Mucosa of rectum (tissue), 2 donors: Measurements from ENCODE around the gene AWAT2.

Source experiments
- H3K27ac ChIP-seq, 2 donors: one replicate each; pipeline ENCODE4 v1.7.0; 2013; ENCODE audit warnings: inconsistent platforms in 2 of 2, low read depth in 2 of 2, low read length in 2 of 2
- H3K27me3 ChIP-seq, 2 donors: one replicate each; pipeline ENCODE4 v1.7.0; 2013; ENCODE audit warnings: low read length in 2 of 2; ENCODE audit not compliant: control insufficient read depth in 2 of 2, insufficient read depth in 2 of 2
- H3K36me3 ChIP-seq, 2 donors: one replicate each; pipeline ENCODE4 v1.7.0; 2013; ENCODE audit warnings: low read length in 2 of 2; ENCODE audit not compliant: control insufficient read depth in 2 of 2, insufficient read depth in 2 of 2
- H3K4me1 ChIP-seq, 2 donors: one replicate each; pipeline ENCODE4 v1.7.0; 2013; ENCODE audit warnings: low read length in 2 of 2, mild to moderate bottlenecking in 1 of 2; ENCODE audit not compliant: control insufficient read depth in 2 of 2, insufficient read depth in 2 of 2
- H3K4me3 ChIP-seq, 2 donors: one replicate each; pipeline ENCODE4 v1.7.0; 2013; ENCODE audit warnings: low read length in 2 of 2
- H3K9ac ChIP-seq, 2 donors: one replicate each; pipeline ENCODE4 v1.7.0; 2013; ENCODE audit warnings: low read length in 2 of 2, low read depth in 1 of 2, mild to moderate bottlenecking in 1 of 2
- H3K9me3 ChIP-seq, 2 donors: one replicate each; pipeline ENCODE4 v1.7.0; 2013; ENCODE audit warnings: low read length in 2 of 2; ENCODE audit not compliant: control insufficient read depth in 2 of 2
- donor health status: healthy.
- donor health status: Normal muscosa, but diverticular disease.

Gene AWAT2

GRCh38 chrX:70026851-70027200 lies 22.9 kb downstream of the AWAT2 start:
- Histone ChIP-seq H3K9ac (no peak overlapping the region), H3K4me3 (no peak overlapping the region), H3K4me1 (no peaks in the 10 kb centered on the region), H3K36me3 (no peaks in the 10 kb centered on the region), H3K27ac (no peak overlapping the region), H3K9me3 (no peaks in the 10 kb centered on the region), H3K27me3 (peaks cover 5 to 14% of the 10 kb centered on the region in 2 donors)

GRCh38 chrX:70026112-70026850 lies 23.5 kb downstream of the AWAT2 start:
- no peaks in the 10 kb centered on the region for H3K9me3 ChIP-seq

DNA sequence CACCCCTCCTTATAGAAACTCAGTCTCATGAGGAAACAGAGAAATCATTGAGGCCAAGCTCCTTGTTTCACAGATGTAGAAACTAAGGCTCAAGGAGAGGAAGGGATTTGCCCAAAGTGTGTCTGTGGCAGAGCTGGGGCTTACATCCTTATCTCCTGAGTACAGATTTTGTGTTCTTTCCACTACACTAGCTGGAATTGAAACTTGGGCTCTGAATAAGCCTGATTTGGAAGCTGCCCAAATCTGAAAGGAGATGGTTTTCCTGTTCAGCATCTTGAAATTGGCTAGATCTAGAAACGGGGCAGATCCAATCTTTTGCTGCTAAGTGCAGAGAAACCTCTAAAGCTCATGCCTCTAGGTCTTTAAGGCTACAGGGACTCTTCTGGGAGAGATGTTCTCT lies 24.3 kb downstream of the AWAT2 start:
- H3K4me3 ChIP-seq = no peak overlapping the region
- no peaks in the 10 kb centered on the region for H3K36me3 ChIP-seq
- H3K4me1 ChIP-seq = no peaks in the 10 kb centered on the region
- no peak overlapping the region for H3K27ac ChIP-seq
- H3K9me3 ChIP-seq = no peaks in the 10 kb centered on the region
- peaks cover 5 to 8% of the 10 kb centered on the region in 2 donors for H3K27me3 ChIP-seq
- no peak overlapping the region for H3K9ac ChIP-seq

More at GRCh38 chrX:70026112-70026850, 23.5 kb downstream of the AWAT2 start:
- H3K27ac ChIP-seq = no peak overlapping the region
- H3K4me3 ChIP-seq = no peak overlapping the region
- no peaks in the 10 kb centered on the region for H3K4me1 ChIP-seq
- H3K9ac ChIP-seq = no peak overlapping the region
- H3K36me3 ChIP-seq = no peaks in the 10 kb centered on the region
- peaks cover 5 to 9% of the 10 kb centered on the region in 2 donors for H3K27me3 ChIP-seq

- Histone ChIP-seq H3K36me3 (no peaks in the 10 kb centered on the region), H3K9ac (no peak overlapping the region), H3K4me3 (no peak overlapping the region), H3K4me1 (no peaks in the 10 kb centered on the region), H3K27me3 (peaks cover 4 to 5% of the 10 kb centered on the region in 2 donors), H3K27ac (no peak overlapping the region), H3K9me3 (no peaks in the 10 kb centered on the region)
Measured at GRCh38 chrX:70022616-70023015, 27.1 kb downstream of the AWAT2 start.

DNA sequence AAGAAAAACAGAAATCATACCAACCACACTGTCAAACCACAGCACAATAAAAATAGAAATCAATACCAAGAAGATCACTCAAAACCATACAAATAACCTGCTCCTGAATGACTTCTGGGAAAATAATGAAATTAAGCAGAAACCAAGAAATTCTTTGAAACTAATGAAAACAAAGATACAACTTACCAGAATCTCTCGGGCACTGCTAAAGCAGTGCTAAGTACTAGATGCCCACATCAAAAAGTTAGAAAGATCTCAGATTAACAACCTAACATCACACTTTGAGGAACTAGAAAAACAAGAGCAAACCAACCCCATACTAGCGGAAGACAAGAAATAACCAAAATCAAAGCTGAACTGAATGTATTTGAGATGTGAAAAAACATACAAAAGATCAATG lies 33.2 kb downstream of the AWAT2 start:
- Histone ChIP-seq H3K9me3 (no peaks in the 10 kb centered on the region), H3K27ac (no peak overlapping the region), H3K4me1 (peaks cover 0 to 3% of the 10 kb centered on the region in 2 donors), H3K36me3 (no peaks in the 10 kb centered on the region), H3K4me3 (no peak overlapping the region), H3K9ac (no peak overlapping the region), H3K27me3 (peaks cover 0 to 11% of the 10 kb centered on the region in 2 donors)

GRCh38 chrX:70013466-70014381 lies 36.0 kb downstream of the AWAT2 start:
- Histone ChIP-seq H3K36me3 (no peaks in the 10 kb centered on the region), H3K4me3 (no peak overlapping the region), H3K27ac (no peak overlapping the region), H3K9ac (no peak overlapping the region), H3K4me1 (peaks cover 0 to 3% of the 10 kb centered on the region in 2 donors), H3K27me3 (peaks cover 0 to 11% of the 10 kb centered on the region in 2 donors), H3K9me3 (no peaks in the 10 kb centered on the region)

GRCh38 chrX:70012756-70013155 lies 37.0 kb downstream of the AWAT2 start:
- H3K4me1 ChIP-seq = peaks cover 0 to 3% of the 10 kb centered on the region in 2 donors
- H3K4me3 ChIP-seq = no peak overlapping the region
- no peaks in the 10 kb centered on the region for H3K36me3 ChIP-seq
- peaks cover 0 to 11% of the 10 kb centered on the region in 2 donors for H3K27me3 ChIP-seq
- H3K9ac ChIP-seq = no peak overlapping the region
- no peaks in the 10 kb centered on the region for H3K9me3 ChIP-seq
- H3K27ac ChIP-seq = no peak overlapping the region

GRCh38 chrX:70009970-70010369 lies 39.8 kb downstream of the AWAT2 start:
- Histone ChIP-seq H3K27me3 (peaks cover 0 to 11% of the 10 kb centered on the region in 2 donors), H3K4me1 (peaks cover 0 to 3% of the 10 kb centered on the region in 2 donors), H3K9me3 (no peaks in the 10 kb centered on the region), H3K9ac (no peak overlapping the region), H3K27ac (no peak overlapping the region), H3K4me3 (no peak overlapping the region), H3K36me3 (no peaks in the 10 kb centered on the region)

GRCh38 chrX:70009049-70009448 lies 40.7 kb downstream of the AWAT2 start:
- Histone ChIP-seq H3K9me3 (no peaks in the 10 kb centered on the region), H3K4me3 (no peak overlapping the region), H3K27ac (no peak overlapping the region), H3K9ac (no peak overlapping the region), H3K27me3 (peaks cover 0 to 11% of the 10 kb centered on the region in 2 donors), H3K4me1 (peaks cover 0 to 2% of the 10 kb centered on the region in 2 donors), H3K36me3 (no peaks in the 10 kb centered on the region)

GRCh38 chrX:70007946-70008345 lies 41.8 kb downstream of the AWAT2 start:
- Histone ChIP-seq H3K27ac (no peak overlapping the region), H3K36me3 (no peaks in the 10 kb centered on the region), H3K4me3 (no peak overlapping the region), H3K9me3 (no peaks in the 10 kb centered on the region), H3K4me1 (no peaks in the 10 kb centered on the region), H3K9ac (no peak overlapping the region), H3K27me3 (peaks cover 0 to 8% of the 10 kb centered on the region in 2 donors)
